Putamen (tissue), 1 donor: Measurements from ENCODE around the gene SYTL1.
A peak's percentile ranks its signal among the peaks of the same experiment; 100 is the strongest.

Experiments used
- DNase-seq: peaks from one replicate; pipeline ENCODE4 v3.0.0-alpha.2; 2016; ENCODE audit warnings: low spot score

SYTL1 gene

GRCh38 chr1:27364696-27365371 lies 23.0 kb downstream of the SYTL1 start:
- no peak for DNase-seq

DNA sequence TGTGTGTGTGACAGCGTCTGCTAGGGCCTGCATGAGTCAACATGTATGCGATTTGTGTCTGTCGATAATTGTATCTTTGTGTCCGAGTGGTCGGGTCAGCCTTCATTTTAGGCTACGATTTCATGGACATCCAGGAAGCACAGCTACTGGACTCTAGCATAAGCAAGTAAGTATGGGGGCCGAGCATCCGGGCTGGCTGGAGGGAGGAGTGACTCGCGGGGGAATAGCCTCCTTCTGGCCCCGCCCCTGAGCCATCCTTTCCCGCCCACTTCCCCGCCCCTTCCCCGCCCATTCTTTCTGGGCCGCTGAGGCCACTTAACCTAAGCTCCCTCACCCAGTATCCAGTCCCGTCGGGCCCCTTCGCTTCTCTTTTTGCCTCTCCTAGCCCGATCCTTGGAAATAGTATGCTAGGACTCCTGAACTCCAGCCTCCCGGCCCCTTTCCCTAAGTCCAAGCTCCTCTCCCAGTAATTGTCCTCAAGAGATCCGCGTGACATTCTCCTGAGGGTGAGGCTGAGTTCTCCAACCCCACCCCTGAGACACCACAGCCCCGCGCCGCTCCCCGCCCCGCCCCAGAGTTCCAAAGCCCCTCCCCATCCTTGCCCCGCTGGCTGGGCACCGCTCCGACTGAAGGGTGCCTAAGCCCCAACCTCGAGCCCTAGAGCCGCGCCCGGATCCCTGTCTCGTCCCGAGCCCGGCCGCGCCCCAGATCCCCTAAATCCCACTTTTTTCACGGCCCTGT lies 23.7 kb downstream of the SYTL1 start:
- peak; percentile 76 for DNase-seq

DNA sequence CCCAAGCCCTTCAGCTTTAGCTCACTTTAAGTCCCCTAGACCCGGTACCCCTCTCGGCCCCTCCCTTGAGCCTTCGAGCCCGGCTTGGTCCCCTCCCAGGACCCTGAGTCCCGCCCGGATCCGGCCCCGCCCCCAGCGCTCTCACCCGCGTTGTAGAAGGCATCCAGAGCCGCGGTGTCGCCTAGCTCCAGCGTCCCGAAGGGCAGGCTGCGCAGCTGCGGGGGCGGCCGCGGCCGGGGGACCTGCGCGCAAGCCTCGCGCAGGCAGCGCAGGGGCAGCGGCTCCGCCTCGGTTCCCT lies 24.2 kb downstream of the SYTL1 start:
- DNase-seq, result peak; percentile 26

DNA sequence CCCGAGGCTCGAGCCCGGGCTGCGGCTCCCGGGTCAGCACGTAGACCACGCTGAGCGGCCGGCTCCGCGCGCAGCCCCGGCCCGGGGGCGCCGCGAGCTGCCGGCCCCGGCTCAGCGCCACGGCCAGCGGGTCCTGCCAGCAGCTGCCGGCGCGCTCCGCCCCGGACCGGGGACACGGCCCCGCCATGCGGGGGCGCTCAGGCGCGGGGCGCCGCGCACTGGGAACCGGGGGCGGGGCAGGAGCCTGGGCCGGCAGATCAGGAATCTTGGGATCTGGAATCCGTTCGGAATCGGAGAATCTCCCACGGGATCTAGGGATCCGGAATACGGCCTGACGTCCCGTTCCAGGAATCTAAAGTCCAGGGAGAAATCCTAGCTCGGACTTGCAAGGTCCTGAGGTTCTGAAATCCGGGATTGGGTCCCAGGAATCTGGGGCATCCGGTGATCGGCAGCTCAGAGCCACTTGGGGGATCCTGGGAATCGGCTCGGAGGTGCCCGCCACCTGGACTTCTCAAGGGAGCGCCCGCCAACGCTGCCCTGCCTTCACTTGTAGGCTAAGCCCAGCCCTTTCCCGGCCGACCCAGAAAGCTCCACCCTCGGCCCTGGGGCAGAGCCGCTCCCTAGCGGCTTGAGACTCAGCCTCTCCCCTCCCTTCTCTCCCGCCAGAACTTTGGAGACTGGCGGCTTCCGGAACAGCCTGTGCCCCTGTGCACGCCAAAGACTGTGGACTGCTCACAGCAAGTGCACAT lies 24.8 kb downstream of the SYTL1 start, which contains the start of gene MAP3K6:
Gene MAP3K6, minus strand, starts transcription at position 551 of the 749 bp plus-strand sequence. Its CDS starts 364 bp downstream, at position 187.
- peak; percentile 32 for DNase-seq

DNA sequence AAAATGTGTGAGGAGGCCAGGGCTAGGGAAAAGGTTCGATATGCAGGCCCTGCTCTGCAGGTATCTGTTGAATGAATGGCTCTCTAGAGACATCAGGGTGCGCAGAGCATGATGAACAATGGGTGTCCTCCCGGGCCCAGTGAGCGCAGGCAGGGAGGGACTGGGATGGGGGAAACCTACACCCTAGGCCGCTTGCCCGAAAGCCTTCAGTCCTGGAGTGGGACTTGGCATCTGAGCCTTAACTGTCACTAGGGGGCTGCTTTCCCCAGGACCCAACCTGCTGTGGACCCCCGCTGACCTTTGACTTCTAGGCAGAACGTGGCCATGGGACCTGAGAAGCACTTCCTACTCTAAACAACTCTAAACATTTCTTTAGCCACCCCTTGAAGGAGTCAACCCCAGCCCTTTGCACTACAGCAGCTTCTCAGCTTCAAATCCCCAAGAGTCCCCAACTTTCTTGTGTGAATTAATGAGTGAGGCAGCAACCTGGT lies 25.4 kb downstream of the SYTL1 start:
- DNase-seq, result no peak

DNA sequence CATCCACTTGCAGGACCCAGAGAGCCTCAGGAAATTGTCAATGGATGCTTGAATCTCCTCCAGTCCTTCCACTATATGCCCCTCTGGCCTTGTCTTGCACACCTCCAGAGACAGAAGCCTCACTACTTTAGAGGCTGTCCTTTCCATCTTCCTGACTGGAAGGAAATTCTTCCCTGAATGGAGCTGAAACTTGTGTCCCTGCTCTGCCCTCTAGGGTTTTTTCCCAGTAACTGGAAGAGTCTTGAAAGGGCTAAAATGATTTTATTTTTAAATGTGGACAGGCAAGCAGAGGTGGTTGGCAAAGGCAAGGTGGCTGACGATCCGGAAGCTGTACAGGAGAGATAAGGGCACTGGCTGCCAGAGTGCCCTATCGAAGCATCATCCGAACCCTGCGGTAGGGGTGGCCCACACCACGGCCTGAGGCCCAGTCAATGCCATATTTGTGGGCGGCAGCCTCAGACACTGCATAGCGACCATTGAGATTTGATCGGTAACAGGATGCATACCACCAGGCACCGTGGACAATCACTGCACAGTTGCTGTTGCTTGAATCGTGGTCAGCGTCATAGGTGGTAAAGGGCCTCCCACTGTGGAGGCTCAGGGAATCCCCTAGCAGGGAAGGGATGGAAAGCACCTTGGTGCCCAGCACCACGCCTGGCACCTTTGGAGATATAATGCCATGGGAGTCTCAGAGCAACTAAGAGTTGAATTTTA lies 27.2 kb downstream of the SYTL1 start:
- no peak for DNase-seq

DNA sequence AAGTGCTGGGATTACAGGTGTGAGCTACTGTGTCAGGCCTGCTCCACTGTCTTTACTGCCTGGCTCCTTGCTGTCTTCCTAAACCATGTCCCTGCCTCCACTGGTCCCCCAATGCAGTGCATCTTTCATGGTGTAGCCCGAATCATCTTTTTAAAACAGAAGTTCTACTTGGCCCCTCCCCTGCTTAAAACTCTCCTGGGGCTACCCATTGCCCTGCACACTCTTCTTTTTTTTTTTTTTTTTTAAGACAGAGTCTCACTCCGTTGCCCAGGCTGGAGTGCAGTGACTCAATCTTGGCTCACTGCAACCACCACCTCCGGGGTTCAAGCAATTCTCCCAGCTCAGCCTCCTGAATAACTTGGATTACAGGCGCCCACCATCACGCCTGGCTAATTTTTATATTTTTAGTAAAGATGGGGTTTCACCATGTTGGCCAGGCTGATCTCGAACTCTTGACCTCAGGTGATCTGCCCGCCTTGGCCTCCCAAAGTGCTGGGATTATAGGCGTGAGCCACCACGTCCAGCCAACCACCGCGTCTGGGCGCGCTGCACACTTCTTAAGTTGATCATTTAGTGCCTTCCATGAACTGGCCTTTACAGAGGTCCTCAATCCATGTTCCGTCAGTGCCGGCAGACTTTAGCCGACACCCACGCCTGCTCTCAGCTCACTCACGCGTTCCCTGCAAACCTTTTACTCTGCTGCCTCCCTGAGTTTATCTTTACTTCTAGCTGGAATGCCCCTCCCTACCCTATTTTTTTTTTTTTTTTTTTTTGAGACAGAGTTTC lies 30.4 kb downstream of the SYTL1 start:
- no peak for DNase-seq

GRCh38 chr1:27372808-27373690 lies 31.2 kb downstream of the SYTL1 start:
- DNase-seq, result no peak

GRCh38 chr1:27374362-27375086 lies 32.7 kb downstream of the SYTL1 start, which contains the start of gene FCN3:
Gene FCN3, minus strand, starts transcription at chr1:27374824. Its CDS starts 6 bp downstream, at chr1:27374818.
- no peak for DNase-seq

DNA sequence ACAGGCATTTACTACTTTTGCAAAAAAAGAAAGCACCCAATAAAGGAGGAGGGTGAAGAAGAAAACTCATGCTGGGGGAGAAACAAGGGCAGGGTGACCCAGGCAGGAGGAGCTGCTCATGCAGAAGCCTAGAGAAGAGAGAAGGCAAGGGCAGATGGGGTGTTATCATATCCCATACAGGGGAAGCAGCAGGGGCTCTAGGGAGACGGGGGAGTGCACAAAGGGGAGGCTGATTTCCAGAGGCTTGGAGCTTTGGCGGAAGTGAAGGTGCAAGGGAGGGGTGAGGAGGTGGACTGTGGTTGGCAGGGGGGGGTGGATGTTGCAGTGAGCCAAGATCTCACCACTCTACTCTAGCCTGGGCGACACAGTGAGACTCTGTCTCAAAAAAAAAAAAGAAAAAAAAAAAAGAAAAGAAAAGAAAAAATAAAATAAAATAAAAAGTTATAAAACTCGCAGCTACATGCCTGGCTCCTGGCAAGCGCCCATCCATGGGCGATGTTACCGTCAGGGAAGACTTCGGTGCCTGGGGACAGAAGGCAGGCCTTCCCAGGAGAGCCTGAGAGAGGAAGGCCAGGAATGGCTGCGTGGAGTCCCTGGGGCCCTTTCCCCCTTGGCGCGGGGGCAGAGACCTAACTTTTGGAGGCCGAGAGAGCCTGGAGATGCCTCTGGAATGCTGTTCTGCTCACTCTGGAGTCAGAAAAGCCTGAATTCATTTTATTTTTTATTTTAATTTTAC lies 36.1 kb downstream of the SYTL1 start:
- DNase-seq, result no peak

GRCh38 chr1:27379564-27380122 lies 37.8 kb downstream of the SYTL1 start:
- DNase-seq, result no peak

DNA sequence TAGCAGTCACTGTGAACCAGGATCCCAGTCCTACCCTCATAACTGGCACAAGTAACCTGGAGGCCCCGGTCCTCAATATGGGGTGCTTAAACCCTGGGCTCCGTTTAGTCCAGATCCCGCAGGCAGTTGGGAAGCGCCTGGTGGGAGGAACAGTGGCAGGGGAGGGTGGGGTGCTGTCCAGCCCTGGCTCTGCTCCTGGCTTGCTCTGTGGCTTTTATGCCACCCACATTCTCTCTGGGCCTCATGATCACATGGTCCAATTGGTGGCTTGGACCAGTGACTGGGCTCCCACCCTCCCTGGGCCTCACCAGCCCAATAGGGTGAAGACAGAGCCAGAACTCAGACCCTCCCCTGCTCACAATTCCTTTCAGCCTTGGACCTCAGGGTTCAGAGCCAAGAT lies 38.4 kb downstream of the SYTL1 start:
- DNase-seq, result no peak

- DNase-seq, result no peak
Measured at GRCh38 chr1:27380766-27381733, 39.2 kb downstream of the SYTL1 start.

DNA sequence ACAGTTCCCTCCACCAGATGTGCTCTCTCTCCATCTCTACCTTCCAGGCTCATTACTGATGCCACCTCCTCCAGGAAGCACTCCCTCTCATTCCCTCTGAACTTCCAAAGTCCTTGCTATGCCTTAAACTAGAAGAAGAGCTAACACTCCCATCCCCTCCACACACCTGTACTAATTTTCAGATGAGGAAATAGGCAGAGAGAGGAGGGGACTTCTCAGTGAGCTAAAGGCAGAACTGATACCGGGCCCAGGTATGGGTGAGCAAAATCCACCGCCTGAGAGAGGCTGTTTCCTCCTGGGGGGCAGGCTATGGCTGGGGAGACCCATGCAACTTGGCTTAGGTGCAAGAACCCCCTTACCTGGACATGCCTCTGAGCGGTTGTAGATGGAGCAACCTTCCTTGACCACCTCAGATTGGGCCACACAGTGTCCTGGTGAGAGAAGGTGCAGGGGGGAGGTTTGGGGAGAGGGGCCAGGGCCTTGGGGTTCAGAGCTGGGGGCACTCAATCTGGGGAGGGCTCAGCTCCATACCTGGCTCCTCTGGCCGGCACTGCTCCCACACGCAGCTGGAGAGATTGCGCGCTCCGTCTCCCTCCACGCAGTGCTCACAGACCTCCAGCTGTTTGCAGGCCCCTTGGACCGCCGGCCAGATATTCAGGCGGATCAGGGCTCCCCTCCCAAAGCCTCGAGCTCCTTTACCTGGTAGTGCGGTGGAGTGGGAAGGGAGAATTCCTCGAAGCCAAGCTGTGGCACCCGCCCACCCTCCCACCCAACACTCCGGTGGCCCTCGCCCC lies 40.3 kb downstream of the SYTL1 start:
- DNase-seq, result no peak

- no peak for DNase-seq
Measured at GRCh38 chr1:27383039-27383605, 41.3 kb downstream of the SYTL1 start, which contains the start of gene CD164L2. Gene CD164L2, minus strand, starts transcription at chr1:27383333. Its CDS starts 94 bp downstream, at chr1:27383239.

DNA sequence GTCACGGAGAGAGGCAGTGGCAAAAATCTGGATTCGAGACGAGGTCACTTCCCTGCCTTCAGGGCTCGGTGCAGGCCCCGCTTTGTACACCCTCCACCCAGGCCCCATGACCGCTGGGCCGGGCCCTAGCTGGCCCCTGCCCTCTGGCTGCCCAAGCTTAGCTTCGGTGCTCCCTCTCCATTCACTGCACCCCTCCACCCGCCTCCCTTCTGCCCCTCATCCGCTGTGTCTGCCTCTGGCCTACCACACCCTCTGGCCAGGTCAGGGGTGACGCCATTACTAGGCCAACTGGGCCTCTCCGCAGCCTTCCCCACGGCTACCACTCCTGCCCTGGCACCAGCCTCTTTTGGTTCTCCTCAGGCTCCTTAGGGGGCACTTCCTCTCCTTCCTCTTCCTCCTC lies 41.8 kb downstream of the SYTL1 start:
- no peak for DNase-seq
